Measurements from ENCODE around the gene EIF1. TPM values are rescaled to one million over a fixed set of nuclear protein-coding genes. Genes with fewer than 3 reads are reported as not detected.
"Not testable (repeated sequence)": the region's sequence is repeated elsewhere in the genome, so short reads cannot be mapped to it uniquely, and the experiment has no call there.

EIF1 gene
- total RNA-seq, 5 donors from 2014 or later (not counting 1 experiment from before 2014, with no cell fraction given), result 962 to 2,431 (median 988) TPM

GRCh38 chr17:41681776-41682175, 6.9 kb upstream of the EIF1 start:
- Mint-ChIP-seq H3K36me3 (no peaks in the 10 kb centered on the region), H3K27me3 (no peaks in the 10 kb centered on the region), H3K27ac (no peak overlapping the region), H3K9me3 (no peaks in the 10 kb centered on the region), H3K4me3 (no peak overlapping the region), H3K4me1 (peaks cover 22 to 35% (median 29%) of the 10 kb centered on the region in 3 donors)
- ChIA-PET CTCF (no interaction called here), POLR2A (no interaction called here)
- H3K27me3 ChIP-seq (replicated peaks in 1 of 2; ENCODE audit: control insufficient read depth in 2 of 2, extremely low read depth in 1 of 2, insufficient read depth in 2 of 2, low read length in 1 of 2), result no peaks in the 10 kb centered on the region
- ATAC-seq (replicated peaks in 1 of 4) (no peak), DNase-seq (no peak)
- no peaks in the 10 kb centered on the region for H3K36me3 ChIP-seq (ENCODE audit: control insufficient read depth in 2 of 2, extremely low read depth in 1 of 2, insufficient read depth in 1 of 2, low read length in 1 of 2)
- H3K4me3 ChIP-seq (ENCODE audit: control insufficient read depth in 1 of 2, extremely low read depth in 1 of 2, low read length in 1 of 2), result no peak overlapping the region
- no peak overlapping the region for H3K27ac ChIP-seq (ENCODE audit: low read length)
- WGBS (ENCODE audit: insufficient coverage), result no CpG with 5 or more reads among the region's 3 CpGs
- no peaks in the 10 kb centered on the region for H3K9me3 ChIP-seq
- H3K4me1 ChIP-seq (ENCODE audit: control insufficient read depth in 1 of 2, extremely low read depth in 1 of 2, insufficient read depth in 2 of 2, low read length in 2 of 2), result peaks cover 14 to 30% of the 10 kb centered on the region in 2 experiments

- WGBS (ENCODE audit: insufficient coverage), result no CpG with 5 or more reads among the region's 5 CpGs
- POLR2A ChIA-PET, result no interaction called here
- H3K27ac Mint-ChIP-seq, result no peak overlapping the region
These were observed 6.1 kb upstream of the EIF1 start for GRCh38 chr17:41682631-41683030.

DNA sequence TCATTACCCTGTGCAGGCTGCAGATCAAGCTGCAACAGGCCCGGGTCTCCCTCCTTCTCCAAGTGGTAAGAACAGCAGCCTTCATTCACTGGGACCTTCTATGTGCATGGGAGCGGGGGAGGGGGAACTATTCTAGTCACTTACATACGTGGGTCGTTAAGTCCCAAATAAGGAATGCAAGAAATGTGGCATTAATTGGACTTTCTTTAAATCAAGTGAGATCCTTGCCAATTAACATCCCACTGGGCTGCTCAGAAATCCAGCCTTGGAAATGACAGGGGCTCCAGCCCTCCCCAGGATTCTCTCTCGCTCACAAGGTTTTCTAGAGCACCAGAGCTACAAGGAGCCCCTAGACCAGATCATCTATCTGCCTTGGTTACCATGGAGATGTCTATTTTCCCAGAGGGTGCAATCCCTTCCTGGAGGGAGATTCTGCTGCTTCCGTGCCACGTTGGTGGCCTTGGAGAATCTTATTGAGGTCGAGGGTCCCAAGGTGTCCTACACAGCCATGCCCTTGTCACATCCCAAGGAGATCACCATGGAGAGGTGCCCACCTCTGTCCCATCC, 5.2 kb upstream of the EIF1 start:
- Histone ChIP-seq H3K27me3 (replicated peaks in 1 of 2; ENCODE audit: control insufficient read depth in 2 of 2, extremely low read depth in 1 of 2, insufficient read depth in 2 of 2, low read length in 1 of 2) (no peaks in the 10 kb centered on the region), H3K36me3 (ENCODE audit: control insufficient read depth in 2 of 2, extremely low read depth in 1 of 2, insufficient read depth in 1 of 2, low read length in 1 of 2) (no peaks in the 10 kb centered on the region), H3K4me1 (ENCODE audit: control insufficient read depth in 1 of 2, extremely low read depth in 1 of 2, insufficient read depth in 2 of 2, low read length in 2 of 2) (peaks cover 17 to 24% of the 10 kb centered on the region in 2 experiments), H3K9me3 (no peaks in the 10 kb centered on the region), H3K4me3 (ENCODE audit: control insufficient read depth in 1 of 2, extremely low read depth in 1 of 2, low read length in 1 of 2) (no peak overlapping the region), H3K27ac (ENCODE audit: low read length) (no peak overlapping the region)
- 93% methylated on average over 4 of the region's 8 CpGs for WGBS (ENCODE audit: insufficient coverage)
- Mint-ChIP-seq H3K9me3 (no peaks in the 10 kb centered on the region), H3K36me3 (no peaks in the 10 kb centered on the region), H3K27ac (no peak overlapping the region), H3K27me3 (no peaks in the 10 kb centered on the region), H3K4me3 (no peak overlapping the region), H3K4me1 (peaks cover 24 to 32% (median 28%) of the 10 kb centered on the region in 3 donors)
- no peak for ATAC-seq (replicated peaks in 1 of 4)
- no peak for DNase-seq
- CTCF ChIA-PET, result no interaction called here
- POLR2A ChIA-PET, result no interaction called here

More at GRCh38 chr17:41682631-41683030, 6.1 kb upstream of the EIF1 start:
- DNase-seq (no peak), ATAC-seq (replicated peaks in 1 of 4) (no peak)
- no peaks in the 10 kb centered on the region for H3K27me3 ChIP-seq (replicated peaks in 1 of 2; ENCODE audit: control insufficient read depth in 2 of 2, extremely low read depth in 1 of 2, insufficient read depth in 2 of 2, low read length in 1 of 2)
- H3K4me3 ChIP-seq (ENCODE audit: control insufficient read depth in 1 of 2, extremely low read depth in 1 of 2, low read length in 1 of 2), result no peak overlapping the region
- Mint-ChIP-seq H3K4me3 (no peak overlapping the region), H3K9me3 (no peaks in the 10 kb centered on the region), H3K27me3 (no peaks in the 10 kb centered on the region), H3K36me3 (no peaks in the 10 kb centered on the region), H3K4me1 (peaks cover 22 to 32% (median 27%) of the 10 kb centered on the region in 3 donors)
- no peaks in the 10 kb centered on the region for H3K9me3 ChIP-seq
- H3K36me3 ChIP-seq (ENCODE audit: control insufficient read depth in 2 of 2, extremely low read depth in 1 of 2, insufficient read depth in 1 of 2, low read length in 1 of 2), result no peaks in the 10 kb centered on the region
- H3K4me1 ChIP-seq (ENCODE audit: control insufficient read depth in 1 of 2, extremely low read depth in 1 of 2, insufficient read depth in 2 of 2, low read length in 2 of 2), result peaks cover 14 to 28% of the 10 kb centered on the region in 2 experiments
- CTCF ChIA-PET, result no interaction called here
- no peak overlapping the region for H3K27ac ChIP-seq (ENCODE audit: low read length)

DNA sequence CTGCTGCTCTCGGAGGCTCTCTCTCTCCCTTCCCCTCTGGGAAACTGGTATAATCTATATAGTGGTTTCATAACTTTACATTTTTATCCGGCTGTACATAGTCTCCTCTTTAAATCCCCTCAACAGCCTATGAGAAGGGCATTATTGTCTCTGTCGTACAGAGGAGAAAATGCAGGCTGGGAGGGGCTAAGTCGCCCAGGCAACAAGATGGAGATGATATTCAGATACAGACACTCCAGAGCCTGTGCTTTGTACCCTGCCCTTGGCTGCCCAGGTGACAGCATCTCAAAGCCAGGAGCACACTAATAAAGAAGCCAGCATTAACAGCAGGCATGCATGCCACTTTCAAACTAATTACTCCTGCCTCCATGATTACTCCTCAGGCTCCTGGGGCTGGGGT, 4.7 kb upstream of the EIF1 start:
- Histone ChIP-seq H3K27ac (ENCODE audit: low read length) (no peak overlapping the region), H3K4me1 (ENCODE audit: control insufficient read depth in 1 of 2, extremely low read depth in 1 of 2, insufficient read depth in 2 of 2, low read length in 2 of 2) (peaks cover 12 to 20% of the 10 kb centered on the region in 2 experiments), H3K36me3 (ENCODE audit: control insufficient read depth in 2 of 2, extremely low read depth in 1 of 2, insufficient read depth in 1 of 2, low read length in 1 of 2) (no peaks in the 10 kb centered on the region), H3K9me3 (no peaks in the 10 kb centered on the region), H3K27me3 (replicated peaks in 1 of 2; ENCODE audit: control insufficient read depth in 2 of 2, extremely low read depth in 1 of 2, insufficient read depth in 2 of 2, low read length in 1 of 2) (no peaks in the 10 kb centered on the region), H3K4me3 (ENCODE audit: control insufficient read depth in 1 of 2, extremely low read depth in 1 of 2, low read length in 1 of 2) (no peak overlapping the region)
- DNase-seq, result no peak
- ATAC-seq (replicated peaks in 1 of 4), result no peak
- ChIA-PET POLR2A (no interaction called here), CTCF (interaction anchor here in 1 of 2 donors (0.7 kb wide), 1 partner anchor 35 kb away, joined by 3 read pairs; no protein-coding TSS in a partner anchor)
- WGBS (ENCODE audit: insufficient coverage), result no CpG with 5 or more reads among the region's 4 CpGs
- H3K27ac Mint-ChIP-seq, result no peak overlapping the region
- no peaks in the 10 kb centered on the region for H3K27me3 Mint-ChIP-seq
- no peak overlapping the region for H3K4me3 Mint-ChIP-seq
- no peaks in the 10 kb centered on the region for H3K36me3 Mint-ChIP-seq
- no peaks in the 10 kb centered on the region for H3K9me3 Mint-ChIP-seq
- peaks cover 19 to 27% (median 23%) of the 10 kb centered on the region in 3 donors for H3K4me1 Mint-ChIP-seq

DNA sequence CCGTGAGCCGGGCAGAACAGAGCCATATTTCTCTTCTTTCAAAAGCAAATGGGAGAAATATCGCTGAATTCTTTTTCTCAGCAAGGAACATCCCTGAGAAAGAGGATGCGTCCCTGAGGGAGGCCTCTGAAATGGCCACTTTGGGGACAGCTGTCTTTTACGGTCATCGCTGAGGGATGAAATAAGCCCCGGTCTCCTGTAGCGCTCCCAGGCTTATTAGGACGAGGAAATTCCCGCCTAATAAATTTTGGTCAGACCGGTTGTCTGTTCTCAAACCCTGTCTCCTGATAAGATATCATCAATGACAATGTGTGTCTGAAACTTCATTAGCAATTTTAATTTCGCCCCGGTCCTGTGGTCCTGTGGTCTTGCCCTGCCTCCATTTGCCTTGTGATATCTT, 2.9 kb upstream of the EIF1 start:
- POLR2A ChIA-PET; H3K27me3 Mint-ChIP-seq; H3K4me3 ChIP-seq (ENCODE audit: control insufficient read depth in 1 of 2, extremely low read depth in 1 of 2, low read length in 1 of 2); H3K9me3 ChIP-seq; H3K4me3 Mint-ChIP-seq; DNase-seq; H3K27ac ChIP-seq (ENCODE audit: low read length); H3K27ac Mint-ChIP-seq; H3K27me3 ChIP-seq (replicated peaks in 1 of 2; ENCODE audit: control insufficient read depth in 2 of 2, extremely low read depth in 1 of 2, insufficient read depth in 2 of 2, low read length in 1 of 2); H3K9me3 Mint-ChIP-seq; ATAC-seq (replicated peaks in 1 of 4): not testable (repeated sequence)
- CTCF ChIA-PET, result interaction anchor here (0.5 to 1.0 kb wide), 2 partner anchors 20 to 21 kb away, joined by 3 to 4 read pairs; no protein-coding TSS in a partner anchor
- Histone ChIP-seq H3K4me1 (ENCODE audit: control insufficient read depth in 1 of 2, extremely low read depth in 1 of 2, insufficient read depth in 2 of 2, low read length in 2 of 2) (peaks cover 18 to 19% of the 10 kb centered on the region in 2 experiments), H3K36me3 (ENCODE audit: control insufficient read depth in 2 of 2, extremely low read depth in 1 of 2, insufficient read depth in 1 of 2, low read length in 1 of 2) (peaks cover 0 to 14% of the 10 kb centered on the region in 2 donors)
- peaks cover 12% of the 10 kb centered on the region for H3K36me3 Mint-ChIP-seq
- peaks cover 24 to 27% (median 25%) of the 10 kb centered on the region in 3 donors for H3K4me1 Mint-ChIP-seq
- 97% methylated on average over 11 of the region's 13 CpGs for WGBS (ENCODE audit: insufficient coverage)

GRCh38 chr17:41686281-41686680, 2.4 kb upstream of the EIF1 start:
- WGBS (ENCODE audit: insufficient coverage), result no CpG with 5 or more reads among the region's 4 CpGs
- Histone ChIP-seq H3K36me3 (ENCODE audit: control insufficient read depth in 2 of 2, extremely low read depth in 1 of 2, insufficient read depth in 1 of 2, low read length in 1 of 2) (peaks cover 3 to 19% of the 10 kb centered on the region in 2 donors), H3K9me3 (no peaks in the 10 kb centered on the region), H3K27ac (ENCODE audit: low read length) (no peak overlapping the region), H3K4me3 (ENCODE audit: control insufficient read depth in 1 of 2, extremely low read depth in 1 of 2, low read length in 1 of 2) (no peak overlapping the region), H3K4me1 (ENCODE audit: control insufficient read depth in 1 of 2, extremely low read depth in 1 of 2, insufficient read depth in 2 of 2, low read length in 2 of 2) (peaks cover 19 to 23% of the 10 kb centered on the region in 2 experiments), H3K27me3 (replicated peaks in 1 of 2; ENCODE audit: control insufficient read depth in 2 of 2, extremely low read depth in 1 of 2, insufficient read depth in 2 of 2, low read length in 1 of 2) (no peaks in the 10 kb centered on the region)
- CTCF ChIA-PET, result interaction anchor here (0.5 to 1.0 kb wide), 2 partner anchors 20 to 21 kb away, joined by 3 to 4 read pairs; no protein-coding TSS in a partner anchor
- H3K4me3 Mint-ChIP-seq, result no peak overlapping the region
- H3K4me1 Mint-ChIP-seq, result peaks cover 25 to 32% (median 31%) of the 10 kb centered on the region in 3 donors
- DNase-seq (no peak), ATAC-seq (replicated peaks in 1 of 4) (no peak)
- H3K27ac Mint-ChIP-seq, result no peak overlapping the region
- no peaks in the 10 kb centered on the region for H3K9me3 Mint-ChIP-seq
- POLR2A ChIA-PET, result no interaction called here
- H3K27me3 Mint-ChIP-seq, result no peaks in the 10 kb centered on the region
- peaks cover 17% of the 10 kb centered on the region for H3K36me3 Mint-ChIP-seq
